Activated CD8-positive, alpha-beta memory T cell treated with anti-CD3 and anti-CD28 coated beads, Interleukin-2, amount 10 ng/mL, durations not matched to agents 7 days and 5 days (primary cell): ENCODE measurements around the gene EFCAB11. TPM values are rescaled to one million over a fixed set of nuclear protein-coding genes. Genes with fewer than 3 reads are reported as not detected.
A peak's percentile ranks its signal among the peaks of the same experiment; 100 is the strongest.

Source experiments
- ATAC-seq: fragments of 150-1000 bp; cut with Tn5 transposase; one replicate; pipeline ENCODE4 v1.10.0; 2021; ENCODE audit warnings: moderate library complexity
- CTCF ChIA-PET: fragments of 350-600 bp; sonication (Branson Sonifier 250); formaldehyde crosslinking; loops from one replicate; lab custom pipeline; 2021; ENCODE audit warnings: antibody characterized with exemption; lab: Charles Lee
- DNase-seq: peaks from one replicate; pipeline ENCODE4 v3.0.0-alpha.2; 2020
- H3K27ac Mint-ChIP-seq: one replicate; pipeline ENCODE4 v1.8.0; 2021; ENCODE audit warnings: mild to moderate bottlenecking, mixed read lengths
- H3K27me3 Mint-ChIP-seq: one replicate; pipeline ENCODE4 v1.8.0; 2021; ENCODE audit warnings: mixed read lengths
- H3K36me3 Mint-ChIP-seq: one replicate; pipeline ENCODE4 v1.8.0; 2021; ENCODE audit warnings: mild to moderate bottlenecking, mixed read lengths
- H3K4me1 Mint-ChIP-seq: one replicate; pipeline ENCODE4 v1.8.0; 2021; ENCODE audit warnings: mixed read lengths
- H3K4me3 Mint-ChIP-seq: one replicate; pipeline ENCODE4 v1.8.0; 2021; ENCODE audit warnings: mild to moderate bottlenecking, moderate library complexity, mixed read lengths
- H3K9me3 Mint-ChIP-seq: one replicate; pipeline ENCODE4 v1.8.0; 2022; ENCODE audit warnings: low read depth, mixed read lengths
- total RNA-seq, 2 experiments: library from RNA; stranded (reverse); gene quantifications; one replicate each; pipeline ENCODE4 v1.2.3, GENCODE V29; 2021

EFCAB11 gene
- total RNA-seq, 2 experiments from 2014 or later: 11.3 to 12.4 TPM

DNA sequence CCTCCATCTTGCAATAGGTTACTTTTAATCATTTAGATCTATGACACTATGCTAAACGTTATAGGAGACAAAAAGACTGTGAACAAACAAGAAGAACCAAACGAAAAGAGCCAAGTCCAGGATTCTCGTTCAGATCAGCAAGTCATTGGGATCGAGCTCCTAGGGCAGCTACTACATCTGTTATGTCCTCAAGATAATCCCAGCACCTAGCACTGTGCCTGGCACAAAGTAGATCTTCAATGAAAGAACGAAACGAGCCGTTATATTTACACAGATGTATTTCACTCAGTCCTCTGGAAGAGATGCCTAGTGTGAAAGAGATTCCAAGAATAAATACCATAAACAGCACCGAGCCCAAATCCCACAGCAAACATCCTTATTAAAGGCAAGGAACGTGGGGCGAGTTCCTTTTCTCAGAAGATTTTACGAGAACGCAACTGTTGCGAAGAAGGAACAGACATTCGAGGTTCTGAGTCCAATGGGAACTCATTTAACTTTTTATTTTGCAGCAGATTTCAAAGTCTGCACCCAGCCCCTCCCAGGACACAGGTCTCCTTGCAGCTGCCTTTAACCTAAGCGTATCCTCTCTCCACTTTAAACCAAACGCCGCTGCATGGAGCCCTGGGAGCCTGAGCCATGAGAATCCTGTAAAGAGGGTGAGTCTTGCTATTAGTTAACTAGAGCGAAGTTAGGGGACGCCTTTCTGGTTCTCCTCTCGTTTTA lies 653 bp upstream of the EFCAB11 start:
- Mint-ChIP-seq H3K27ac (peak overlapping the region; percentile 90), H3K4me3 (peak overlapping the region; percentile 93), H3K4me1 (peaks cover 49% of the 10 kb centered on the region), H3K36me3 (peaks cover 37% of the 10 kb centered on the region), H3K9me3 (no peaks in the 10 kb centered on the region), H3K27me3 (no peaks in the 10 kb centered on the region)
- CTCF ChIA-PET: interaction anchor here (1.3 to 10.6 kb wide), 4 partner anchors 16 to 280 kb away, joined by 3 to 81 read pairs (median 10); no protein-coding TSS in a partner anchor
- ATAC-seq (peak; percentile 13), DNase-seq (no peak)

GRCh38 chr14:89953602-89954001 lies 928 bp downstream of the EFCAB11 start:
- Mint-ChIP-seq H3K27ac (no peak overlapping the region), H3K9me3 (no peaks in the 10 kb centered on the region), H3K4me1 (peaks cover 37% of the 10 kb centered on the region), H3K27me3 (no peaks in the 10 kb centered on the region), H3K4me3 (peak overlapping the region; percentile 46), H3K36me3 (peaks cover 39% of the 10 kb centered on the region)
- DNase-seq (no peak), ATAC-seq (no peak)
- CTCF ChIA-PET: interaction anchor here (1.0 to 10.6 kb wide), 5 partner anchors 13 to 446 kb away, joined by 3 to 81 read pairs (median 10); no protein-coding TSS in a partner anchor

- ATAC-seq (no peak), DNase-seq (no peak)
- CTCF ChIA-PET: interaction anchor here (1.1 to 2.6 kb wide), 3 partner anchors 13 to 108 kb away, joined by 3 to 20 read pairs (median 4); no protein-coding TSS in a partner anchor
- Mint-ChIP-seq H3K27ac (no peak overlapping the region), H3K36me3 (peaks cover 32% of the 10 kb centered on the region), H3K9me3 (no peaks in the 10 kb centered on the region), H3K27me3 (no peaks in the 10 kb centered on the region), H3K4me1 (peaks cover 27% of the 10 kb centered on the region), H3K4me3 (no peak overlapping the region)
Measured at GRCh38 chr14:89952576-89952975, 2.0 kb downstream of the EFCAB11 start.

DNA sequence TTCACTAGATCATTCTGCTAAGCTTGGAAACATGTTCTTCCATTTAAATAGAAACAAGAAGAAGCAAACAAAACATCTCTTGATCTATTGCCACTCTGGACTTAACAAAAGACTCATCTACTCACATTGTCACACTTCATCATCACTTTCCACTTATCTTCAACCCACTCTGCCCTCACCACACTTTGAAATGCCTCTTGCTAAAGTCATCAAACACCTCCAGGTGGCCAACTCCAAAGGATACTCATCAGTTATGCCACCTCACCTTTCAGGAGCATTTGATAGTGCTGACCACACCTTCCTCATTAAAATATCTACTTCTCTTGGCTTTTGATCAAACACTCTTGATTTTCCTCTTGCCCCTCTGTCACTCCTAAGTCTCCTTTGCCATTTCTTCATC lies 7.2 kb downstream of the EFCAB11 start:
- no peaks in the 10 kb centered on the region for H3K27me3 Mint-ChIP-seq
- H3K4me3 Mint-ChIP-seq: no peak overlapping the region
- H3K27ac Mint-ChIP-seq: no peak overlapping the region
- no peak for DNase-seq
- ATAC-seq: no peak
- CTCF ChIA-PET: no interaction called here
- H3K36me3 Mint-ChIP-seq: peaks cover 19% of the 10 kb centered on the region
- H3K4me1 Mint-ChIP-seq: no peaks in the 10 kb centered on the region
- H3K9me3 Mint-ChIP-seq: no peaks in the 10 kb centered on the region

DNA sequence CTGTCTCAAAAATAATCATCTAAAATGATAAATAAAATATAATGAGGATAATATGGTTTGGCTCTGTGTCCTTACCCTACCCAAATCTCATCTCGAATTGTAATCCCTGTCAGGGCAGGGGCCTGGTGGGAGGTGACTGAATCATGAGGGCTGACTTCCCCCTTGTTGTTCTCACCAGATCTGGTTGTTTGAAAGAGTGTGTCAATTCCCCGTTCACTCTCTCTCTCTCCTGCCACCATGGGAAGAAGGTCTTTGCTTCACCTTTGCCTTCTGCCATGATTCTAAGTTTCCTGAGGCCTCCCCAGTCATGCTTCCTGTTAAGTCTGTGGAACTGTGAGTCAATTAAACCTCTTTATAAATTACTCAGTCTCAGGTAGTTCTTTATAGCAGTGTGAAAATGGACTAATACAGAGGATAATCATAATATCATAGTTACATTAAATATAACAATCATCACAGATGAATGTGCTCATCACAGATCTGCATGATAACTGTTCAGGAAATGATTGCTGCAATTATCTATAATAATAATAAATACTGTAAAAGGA lies 12.6 kb downstream of the EFCAB11 start:
- no peaks in the 10 kb centered on the region for H3K36me3 Mint-ChIP-seq
- H3K4me1 Mint-ChIP-seq: peaks cover 3% of the 10 kb centered on the region
- no peak overlapping the region for H3K4me3 Mint-ChIP-seq
- H3K27ac Mint-ChIP-seq: no peak overlapping the region
- no peaks in the 10 kb centered on the region for H3K27me3 Mint-ChIP-seq
- no peaks in the 10 kb centered on the region for H3K9me3 Mint-ChIP-seq
- CTCF ChIA-PET: interaction anchor here (1.5 kb wide), 2 partner anchors 12 to 294 kb away, joined by 4 to 5 read pairs; partner anchors contain the start of gene EFCAB11
- DNase-seq (no peak), ATAC-seq (no peak)

DNA sequence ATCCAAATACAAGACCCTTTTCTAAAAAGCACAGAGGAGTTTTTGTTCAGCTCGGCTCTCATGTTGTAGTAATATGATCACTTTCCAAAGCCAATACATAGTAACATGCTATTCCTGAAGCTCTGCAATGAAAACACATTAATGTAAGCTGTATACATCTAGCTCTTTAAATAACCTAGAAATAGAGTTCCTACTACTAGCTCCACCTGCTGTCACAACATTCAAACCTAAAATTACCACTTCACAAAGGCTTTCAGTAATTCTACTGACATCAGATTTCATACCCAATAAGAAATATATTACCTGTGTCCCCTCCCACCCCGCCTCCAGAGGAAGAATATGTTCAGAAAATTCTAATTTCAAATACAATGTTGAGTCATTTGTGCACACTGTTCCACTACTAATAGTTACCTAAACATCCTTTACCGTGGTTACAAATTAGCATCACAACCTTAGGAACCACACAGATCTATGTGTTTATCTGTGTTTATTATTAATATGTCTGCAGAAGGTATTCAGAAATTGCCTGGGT lies 17.8 kb downstream of the EFCAB11 start:
- ATAC-seq (no peak), DNase-seq (no peak)
- Mint-ChIP-seq H3K27ac (no peak overlapping the region), H3K27me3 (no peaks in the 10 kb centered on the region), H3K4me3 (no peak overlapping the region), H3K36me3 (no peaks in the 10 kb centered on the region), H3K4me1 (no peaks in the 10 kb centered on the region), H3K9me3 (no peaks in the 10 kb centered on the region)
- CTCF ChIA-PET: interaction anchor here (1.4 to 4.0 kb wide), 2 partner anchors 300 to 910 kb away, joined by 3 to 53 read pairs; no protein-coding TSS in a partner anchor

DNA sequence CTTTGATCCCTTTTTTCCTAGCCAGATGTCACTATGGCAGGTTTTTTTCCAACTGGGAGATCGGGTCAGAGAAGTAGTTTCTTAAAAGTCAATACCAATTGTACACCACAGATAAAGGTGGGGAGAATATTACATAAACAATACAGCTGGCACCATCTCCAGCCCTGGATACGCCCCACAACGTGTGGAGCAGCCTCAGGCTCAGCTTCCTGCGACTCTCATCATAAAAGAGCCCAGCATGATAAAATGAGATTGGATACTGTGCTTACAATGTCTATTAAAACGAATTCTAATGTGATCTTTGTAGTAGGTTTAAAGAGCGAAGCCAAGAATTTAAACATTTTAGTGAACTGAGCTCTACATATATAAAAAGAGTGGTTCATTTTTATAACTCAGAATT lies 21.5 kb downstream of the EFCAB11 start:
- H3K4me3 Mint-ChIP-seq: no peak overlapping the region
- DNase-seq (no peak), ATAC-seq (no peak)
- H3K9me3 Mint-ChIP-seq: no peaks in the 10 kb centered on the region
- CTCF ChIA-PET: interaction anchor here (1.2 kb wide), 1 partner anchor 27 kb away, joined by 3 read pairs; no protein-coding TSS in a partner anchor
- no peak overlapping the region for H3K27ac Mint-ChIP-seq
- H3K36me3 Mint-ChIP-seq: peaks cover 3% of the 10 kb centered on the region
- no peaks in the 10 kb centered on the region for H3K4me1 Mint-ChIP-seq
- H3K27me3 Mint-ChIP-seq: no peaks in the 10 kb centered on the region

GRCh38 chr14:89927186-89927865 lies 27.2 kb downstream of the EFCAB11 start:
- H3K4me1 Mint-ChIP-seq: no peaks in the 10 kb centered on the region
- H3K27ac Mint-ChIP-seq: no peak overlapping the region
- ATAC-seq: no peak
- H3K4me3 Mint-ChIP-seq: no peak overlapping the region
- no peaks in the 10 kb centered on the region for H3K27me3 Mint-ChIP-seq
- CTCF ChIA-PET: interaction anchor here (1.4 to 3.2 kb wide), 2 partner anchors 12 to 133 kb away, joined by 3 to 16 read pairs; no protein-coding TSS in a partner anchor
- H3K36me3 Mint-ChIP-seq: peaks cover 3% of the 10 kb centered on the region
- H3K9me3 Mint-ChIP-seq: no peaks in the 10 kb centered on the region
- DNase-seq: no peak

GRCh38 chr14:89926694-89927093 lies 27.8 kb downstream of the EFCAB11 start:
- H3K27me3 Mint-ChIP-seq: no peaks in the 10 kb centered on the region
- ATAC-seq (no peak), DNase-seq (no peak)
- no peaks in the 10 kb centered on the region for H3K4me1 Mint-ChIP-seq
- H3K9me3 Mint-ChIP-seq: no peaks in the 10 kb centered on the region
- peaks cover 3% of the 10 kb centered on the region for H3K36me3 Mint-ChIP-seq
- H3K27ac Mint-ChIP-seq: no peak overlapping the region
- no peak overlapping the region for H3K4me3 Mint-ChIP-seq
- CTCF ChIA-PET: interaction anchor here (1.4 to 3.2 kb wide), 2 partner anchors 13 to 134 kb away, joined by 3 to 16 read pairs; no protein-coding TSS in a partner anchor

DNA sequence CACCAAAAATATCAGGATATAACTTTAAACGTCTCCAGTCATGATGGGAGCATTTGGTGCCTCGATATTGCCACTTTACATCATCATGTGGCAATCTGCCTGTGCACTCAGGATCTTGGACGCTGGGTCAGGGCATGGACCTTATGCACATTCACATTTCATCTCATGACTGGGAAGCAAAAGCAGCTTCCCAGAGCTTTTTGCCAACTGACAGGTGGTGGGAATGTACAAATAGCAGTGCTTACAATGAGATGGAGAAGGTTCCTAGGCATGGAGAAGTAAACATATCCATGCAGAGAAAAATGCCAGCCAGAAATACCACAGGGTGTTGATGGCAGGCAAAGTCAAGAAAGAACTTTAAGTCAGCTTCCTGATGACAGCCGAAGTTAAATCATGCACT lies 30.3 kb downstream of the EFCAB11 start:
- H3K27ac Mint-ChIP-seq: no peak overlapping the region
- H3K27me3 Mint-ChIP-seq: no peaks in the 10 kb centered on the region
- H3K4me3 Mint-ChIP-seq: no peak overlapping the region
- CTCF ChIA-PET: interaction anchor here (3.2 kb wide), 1 partner anchor 15 kb away, joined by 10 read pairs; no protein-coding TSS in a partner anchor
- DNase-seq (no peak), ATAC-seq (no peak)
- no peaks in the 10 kb centered on the region for H3K36me3 Mint-ChIP-seq
- H3K9me3 Mint-ChIP-seq: no peaks in the 10 kb centered on the region
- no peaks in the 10 kb centered on the region for H3K4me1 Mint-ChIP-seq

DNA sequence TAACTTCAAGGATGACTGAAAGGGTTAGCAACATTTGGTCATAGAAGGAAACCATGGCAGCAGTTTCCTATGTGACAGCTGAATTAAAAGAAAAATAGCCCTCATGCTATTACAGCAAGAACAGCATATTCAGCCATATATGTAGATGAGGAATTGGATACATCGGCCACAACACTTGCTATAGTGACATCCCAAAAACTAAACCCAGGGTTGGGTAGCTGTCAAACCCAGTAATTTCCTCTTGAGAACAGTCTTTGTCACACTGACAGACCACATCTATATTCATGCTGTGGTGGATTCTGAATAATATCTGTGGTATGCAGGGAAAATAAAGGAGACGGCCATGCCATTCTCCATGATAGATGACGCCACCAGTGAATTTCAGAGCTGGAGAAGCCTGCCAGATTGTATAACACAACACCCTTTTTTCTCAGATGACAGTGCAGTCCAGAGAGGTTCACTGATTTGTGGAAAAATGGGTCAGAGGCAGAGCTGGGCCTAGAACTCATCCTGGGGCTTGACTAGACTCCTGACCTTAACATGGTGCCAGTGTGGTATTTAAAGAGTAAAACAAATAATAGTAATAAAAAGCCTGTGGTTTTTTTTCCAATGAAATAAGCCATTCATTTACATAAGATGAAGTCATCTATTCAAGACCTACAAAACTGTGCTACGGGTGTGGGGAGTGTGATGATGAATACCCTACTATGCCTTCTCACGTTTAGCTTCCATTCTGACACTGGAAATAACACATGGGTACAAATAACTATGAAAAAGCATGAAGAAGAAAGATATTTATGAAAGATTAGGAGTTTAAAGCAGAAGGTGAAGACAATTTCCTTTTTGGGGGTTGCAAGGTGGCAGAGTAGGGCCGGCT lies 32.3 kb downstream of the EFCAB11 start:
- no peaks in the 10 kb centered on the region for H3K36me3 Mint-ChIP-seq
- no peaks in the 10 kb centered on the region for H3K27me3 Mint-ChIP-seq
- no peak overlapping the region for H3K27ac Mint-ChIP-seq
- CTCF ChIA-PET: interaction anchor here (0.8 to 3.2 kb wide), 2 partner anchors 17 to 881 kb away, joined by 3 to 10 read pairs; no protein-coding TSS in a partner anchor
- no peaks in the 10 kb centered on the region for H3K9me3 Mint-ChIP-seq
- H3K4me3 Mint-ChIP-seq: no peak overlapping the region
- H3K4me1 Mint-ChIP-seq: no peaks in the 10 kb centered on the region
- DNase-seq: no peak
- ATAC-seq: no peak

DNA sequence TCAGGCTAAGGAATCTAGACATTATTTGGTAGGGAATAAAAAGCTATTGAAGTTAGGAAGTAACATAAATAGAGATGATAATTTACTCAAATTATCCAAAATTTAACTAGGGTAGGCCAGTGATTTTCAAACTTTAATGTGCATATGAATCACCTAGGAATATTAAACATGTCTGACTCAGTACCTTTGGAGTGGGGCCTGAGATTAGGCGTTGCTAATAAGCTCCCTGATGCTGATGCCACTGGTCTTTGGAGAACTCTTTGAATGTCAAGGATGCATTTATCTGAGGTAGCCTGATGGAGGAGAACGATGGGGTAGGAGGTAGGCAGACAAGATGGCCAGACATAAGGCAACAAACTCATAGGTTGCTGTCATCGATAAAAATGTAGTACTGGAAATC lies 33.2 kb downstream of the EFCAB11 start:
- CTCF ChIA-PET: interaction anchor here (3.2 kb wide), 1 partner anchor 18 kb away, joined by 10 read pairs; no protein-coding TSS in a partner anchor
- Mint-ChIP-seq H3K4me1 (no peaks in the 10 kb centered on the region), H3K9me3 (no peaks in the 10 kb centered on the region), H3K4me3 (no peak overlapping the region), H3K27me3 (no peaks in the 10 kb centered on the region), H3K36me3 (no peaks in the 10 kb centered on the region), H3K27ac (no peak overlapping the region)
- ATAC-seq: no peak
- no peak for DNase-seq
